HepG2 (cell line): Measurements from ENCODE around the gene STOM. TPM values are rescaled to one million over a fixed set of nuclear protein-coding genes. Genes with fewer than 3 reads are reported as not detected.

Experiments
- ARID5B ChIP-seq: IDR thresholded peaks from 2 replicates; pipeline ENCODE4 v1.4.0; 2020; ENCODE audit warnings: mild to moderate bottlenecking, missing genetic modification reagents
- ATF1 ChIP-seq: IDR thresholded peaks from 2 replicates; pipeline ENCODE4 v1.6.1; 2016; ENCODE audit warnings: mild to moderate bottlenecking, control low read depth
- CHCHD3 ChIP-seq: sonication (generic); formaldehyde crosslinking; IDR thresholded peaks from 2 replicates; pipeline ENCODE4 v1.8.0; 2022; ENCODE audit warnings: mild to moderate bottlenecking, missing genetic modification reagents, moderate library complexity
- GATAD1 ChIP-seq: IDR thresholded peaks from 2 replicates; pipeline ENCODE4 v1.6.1; 2016; ENCODE audit warnings: missing genetic modification reagents, missing compliant biosample characterization
- HMGXB3 ChIP-seq: sonication (generic); formaldehyde crosslinking; IDR thresholded peaks from 2 replicates; pipeline ENCODE4 v1.4.0; 2020; ENCODE audit warnings: missing genetic modification reagents, borderline replicate concordance
- POGZ ChIP-seq: sonication (generic); formaldehyde crosslinking; IDR thresholded peaks from 2 replicates; pipeline ENCODE4 v1.4.0; 2020; ENCODE audit warnings: mild to moderate bottlenecking, missing genetic modification reagents
- SMYD3 ChIP-seq: sonication (generic); formaldehyde crosslinking; IDR thresholded peaks from 2 replicates; pipeline ENCODE4 v1.8.1; 2023; ENCODE audit warnings: mild to moderate bottlenecking, missing genetic modification reagents
- TBX3 ChIP-seq: fragments of 450-650 bp; IDR thresholded peaks from 2 replicates; pipeline ENCODE4 v1.6.1; 2017; ENCODE audit warnings: antibody characterized with exemption, mild to moderate bottlenecking, inconsistent platforms, borderline replicate concordance
- ZBTB3 ChIP-seq: sonication (generic); formaldehyde crosslinking; IDR thresholded peaks from 2 replicates; pipeline ENCODE4 v1.4.0; 2020; ENCODE audit warnings: low read depth, mild to moderate bottlenecking, moderate library complexity, missing genetic modification reagents, borderline replicate concordance
- ZFP1 ChIP-seq: IDR thresholded peaks from 2 replicates; pipeline ENCODE4 v1.6.1; 2016
- ZNF335 ChIP-seq: sonication (generic); formaldehyde crosslinking; IDR thresholded peaks from 2 replicates; pipeline ENCODE4 v1.4.0; 2020; ENCODE audit warnings: missing genetic modification reagents
- ZNF652 ChIP-seq: IDR thresholded peaks from 2 replicates; pipeline ENCODE4 v1.6.1; 2016; ENCODE audit warnings: low read depth, borderline replicate concordance
- ZNF749 ChIP-seq: sonication (generic); formaldehyde crosslinking; IDR thresholded peaks from 2 replicates; pipeline ENCODE4 v1.8.0; 2022; ENCODE audit warnings: mild to moderate bottlenecking, missing genetic modification reagents, moderate library complexity, borderline replicate concordance
- ZNF768 ChIP-seq: sonication (generic); formaldehyde crosslinking; IDR thresholded peaks from 2 replicates; pipeline ENCODE4 v1.4.0; 2020; ENCODE audit warnings: missing genetic modification reagents
- ZNF850 ChIP-seq: sonication (generic); formaldehyde crosslinking; conservative IDR thresholded peaks from 2 replicates; pipeline ENCODE4 v1.9.0; 2021; ENCODE audit warnings: mild to moderate bottlenecking, missing genetic modification reagents
- ZSCAN20 ChIP-seq: sonication (generic); formaldehyde crosslinking; IDR thresholded peaks from 2 replicates; pipeline ENCODE4 v1.4.0; 2020; ENCODE audit warnings: missing genetic modification reagents, mild to moderate bottlenecking, borderline replicate concordance
- polyA plus RNA-seq, 8 experiments: library from polyadenylated mRNA; depleted of rRNA in 3 of 8; stranded (reverse) in 7 of 8; unstranded in 1 of 8; fragments of >200 nt; fragmentation: Illumina TruSeq in 4 of 8; extraction: Trizol in 4 of 8; gene quantifications; 2 replicates each; pipeline versions ENCODE4 v1.2.1 to v1.2.3, GENCODE V29; 2011 to 2016; ENCODE audit warnings: low read depth in 4 of 8, missing spikeins in 1 of 8, mixed read lengths in 1 of 8; ENCODE audit not compliant: insufficient read depth in 1 of 8
- total RNA-seq, 5 experiments: library from RNA; depleted of rRNA; stranded (reverse); fragments of >200 nt; fragmentation: Illumina TruSeq; extraction: Trizol; gene quantifications; 2 replicates each; pipeline ENCODE4 v1.2.3, GENCODE V29; 2016; ENCODE audit warnings: low read depth in 1 of 5
- TF ChIP-seq, protein P1 (sequence below): sonication (generic); formaldehyde crosslinking; IDR thresholded peaks from 2 replicates; pipeline ENCODE4 v1.5.0; 2020; ENCODE audit warnings: missing genetic modification reagents

The STOM gene
- total and polyA plus RNA-seq, 2 of the 13 experiments (the other 11 are each of a cell fraction or from before 2014, with no cell fraction given) = 43.6 to 165 TPM

DNA sequence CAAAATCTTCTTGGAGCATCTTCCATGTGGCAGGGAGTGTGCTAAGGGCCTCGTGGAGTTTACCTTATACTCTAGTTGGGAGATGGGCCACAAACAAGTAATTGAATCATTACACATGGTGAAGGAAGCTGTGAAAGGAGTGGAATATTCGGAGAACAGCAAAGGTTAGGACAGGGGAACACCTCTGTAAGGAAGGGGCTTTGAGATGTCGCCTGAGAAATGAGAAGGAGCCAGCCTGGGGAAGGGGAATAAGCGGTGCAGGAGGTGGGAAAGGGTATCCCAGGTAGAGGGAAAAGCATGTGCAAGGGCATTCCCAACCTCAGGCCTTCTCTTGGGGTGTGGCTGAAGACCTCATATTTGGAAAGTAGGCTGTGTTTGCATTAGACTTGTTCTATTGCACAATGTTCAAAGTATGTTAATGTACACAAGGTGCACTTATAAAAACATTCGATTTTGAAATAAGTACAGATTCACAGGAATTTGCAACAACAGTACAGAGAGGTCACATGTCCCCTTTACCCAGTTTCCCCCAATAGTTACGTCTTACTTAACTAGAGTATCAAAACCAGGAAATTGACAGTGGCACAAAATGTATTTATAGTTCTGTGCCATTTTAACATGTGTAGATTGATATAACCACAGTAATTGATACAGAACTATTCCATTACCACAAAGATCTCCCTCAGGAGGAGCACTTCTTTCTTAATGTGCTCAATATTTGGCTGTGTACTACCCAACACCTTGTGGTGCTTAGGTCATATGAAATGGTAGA lies 2.4 kb upstream of the STOM start (continued):
- TF ChIP-seq ARID5B (CRISPR knock-in tag) = peak; percentile 93
- no peak for TF ChIP-seq CHCHD3 (CRISPR knock-in tag)
- no peak for TF ChIP-seq ZNF652
- peak; percentile 47; the same call in 1 of the 2 replicates for TF ChIP-seq POGZ (CRISPR knock-in tag)
- TF ChIP-seq ATF1 (CRISPR knock-in tag) = peak; percentile 52; the same call in 1 of the 2 replicates
- peak; percentile 64 for TF ChIP-seq ZFP1 (CRISPR knock-in tag)
- TF ChIP-seq SMYD3 (CRISPR knock-in tag) = no peak
- TF ChIP-seq HMGXB3 (CRISPR knock-in tag) = 0 out of 2 replicates have a peak, but pooled peaks have one; percentile 18
- TF ChIP-seq, protein P1, sequence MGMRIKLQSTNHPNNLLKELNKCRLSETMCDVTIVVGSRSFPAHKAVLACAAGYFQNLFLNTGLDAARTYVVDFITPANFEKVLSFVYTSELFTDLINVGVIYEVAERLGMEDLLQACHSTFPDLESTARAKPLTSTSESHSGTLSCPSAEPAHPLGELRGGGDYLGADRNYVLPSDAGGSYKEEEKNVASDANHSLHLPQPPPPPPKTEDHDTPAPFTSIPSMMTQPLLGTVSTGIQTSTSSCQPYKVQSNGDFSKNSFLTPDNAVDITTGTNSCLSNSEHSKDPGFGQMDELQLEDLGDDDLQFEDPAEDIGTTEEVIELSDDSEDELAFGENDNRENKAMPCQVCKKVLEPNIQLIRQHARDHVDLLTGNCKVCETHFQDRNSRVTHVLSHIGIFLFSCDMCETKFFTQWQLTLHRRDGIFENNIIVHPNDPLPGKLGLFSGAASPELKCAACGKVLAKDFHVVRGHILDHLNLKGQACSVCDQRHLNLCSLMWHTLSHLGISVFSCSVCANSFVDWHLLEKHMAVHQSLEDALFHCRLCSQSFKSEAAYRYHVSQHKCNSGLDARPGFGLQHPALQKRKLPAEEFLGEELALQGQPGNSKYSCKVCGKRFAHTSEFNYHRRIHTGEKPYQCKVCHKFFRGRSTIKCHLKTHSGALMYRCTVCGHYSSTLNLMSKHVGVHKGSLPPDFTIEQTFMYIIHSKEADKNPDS (CRISPR knock-in tag) = 0 out of 2 replicates have a peak, but pooled peaks have one; percentile 50
- TF ChIP-seq ZNF768 (CRISPR knock-in tag) = no peak
- no peak; the same call in 1 of the 2 replicates for TF ChIP-seq ZNF749
- TF ChIP-seq ZNF850 (CRISPR knock-in tag) = no peak
- peak; percentile 24; the same call in 1 of the 2 replicates for TF ChIP-seq GATAD1 (CRISPR knock-in tag)
- peak; percentile 11; the same call in 1 of the 2 replicates for TF ChIP-seq TBX3
- TF ChIP-seq ZSCAN20 (CRISPR knock-in tag) = peak; percentile 67; the same call in 1 of the 2 replicates
- TF ChIP-seq ZBTB3 = 0 out of 2 replicates have a peak, but pooled peaks have one; percentile 18
- TF ChIP-seq ZNF335 (CRISPR knock-in tag) = peak; percentile 9; the same call in 1 of the 2 replicates
